GM08714 (cell line): Measurements from ENCODE around the gene RPTOR.

Experiments used
- H3K4me3 ChIP-seq: fragments of 200-500 bp; sonication (Bioruptor generic); 2 replicates; pipeline ENCODE4 v1.5.1; 2014; ENCODE audit warnings: mild to moderate bottlenecking, low read length, inconsistent platforms
- ZNF274 ChIP-seq: IDR thresholded peaks from 2 replicates; pipeline ENCODE4 v1.6.1; 2012; ENCODE audit warnings: mild to moderate bottlenecking, low read depth, low read length

RPTOR gene

GRCh38 chr17:80819422-80820164 is 275.0 kb downstream of the RPTOR start:
- H3K4me3 ChIP-seq: no peak overlapping the region
- TF ChIP-seq ZNF274: no peak

- no peak overlapping the region for H3K4me3 ChIP-seq
- TF ChIP-seq ZNF274: no peak
Observed at GRCh38 chr17:80820331-80820730, 275.7 kb downstream of the RPTOR start.

- H3K4me3 ChIP-seq: no peak overlapping the region
- TF ChIP-seq ZNF274: no peak
Observed at GRCh38 chr17:80821546-80821945, 276.9 kb downstream of the RPTOR start.

GRCh38 chr17:80822021-80822699 is 277.5 kb downstream of the RPTOR start:
- TF ChIP-seq ZNF274: no peak
- H3K4me3 ChIP-seq: no peak overlapping the region

GRCh38 chr17:80822700-80823410 is 278.2 kb downstream of the RPTOR start:
- no peak overlapping the region for H3K4me3 ChIP-seq
- no peak for TF ChIP-seq ZNF274

DNA sequence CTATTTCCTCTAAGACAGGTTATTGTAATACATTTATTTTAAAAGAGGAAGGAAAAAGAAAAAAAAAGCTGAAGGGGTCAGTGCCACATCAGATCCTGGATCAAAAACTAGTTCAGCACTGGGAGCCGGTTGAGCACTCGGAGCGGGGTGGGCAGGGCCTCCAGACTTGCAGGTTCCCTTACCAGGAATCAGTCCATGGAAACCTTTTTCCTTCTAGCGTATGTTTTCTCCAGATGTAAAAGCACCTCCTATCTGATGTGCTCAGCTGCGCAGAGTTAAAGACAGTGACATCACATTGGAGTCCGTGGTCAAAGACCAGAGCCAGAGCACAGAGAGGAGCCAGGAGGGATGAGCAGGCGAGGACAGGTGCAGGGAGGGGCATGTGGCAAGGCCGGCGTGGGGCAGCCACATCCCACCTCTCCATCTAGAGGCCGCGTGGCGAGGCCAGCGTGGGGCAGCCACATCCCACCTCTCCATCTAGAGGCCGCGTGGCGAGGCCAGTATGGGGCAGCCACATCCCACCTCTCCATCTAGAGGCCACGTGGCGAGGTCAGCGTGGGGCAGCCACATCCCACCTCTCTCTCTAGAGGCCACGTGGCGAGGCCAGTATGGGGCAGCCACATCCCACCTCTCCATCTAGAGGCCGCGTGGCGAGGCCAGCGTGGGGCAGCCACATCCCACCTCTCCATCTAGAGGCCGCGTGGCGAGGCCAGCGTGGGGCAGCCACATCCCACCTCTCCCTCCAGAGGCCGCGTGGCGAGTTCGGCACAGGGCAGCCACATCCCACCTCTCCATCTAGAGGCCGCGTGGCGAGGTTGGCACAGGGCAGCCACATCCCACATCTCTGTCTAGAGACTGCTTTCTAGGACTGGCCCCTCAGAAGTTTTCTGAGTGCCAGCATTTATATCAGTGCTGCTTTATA is 280.2 kb downstream of the RPTOR start:
- H3K4me3 ChIP-seq: no peak overlapping the region
- no peak for TF ChIP-seq ZNF274

GRCh38 chr17:80825471-80826345 is 281.1 kb downstream of the RPTOR start:
- TF ChIP-seq ZNF274: no peak
- no peak overlapping the region for H3K4me3 ChIP-seq

- no peak overlapping the region for H3K4me3 ChIP-seq
- TF ChIP-seq ZNF274: no peak
Observed at GRCh38 chr17:80826346-80826954, 281.8 kb downstream of the RPTOR start.

- TF ChIP-seq ZNF274: no peak
- H3K4me3 ChIP-seq: no peak overlapping the region
Observed at GRCh38 chr17:80826955-80827645, 282.5 kb downstream of the RPTOR start.

- H3K4me3 ChIP-seq: no peak overlapping the region
- no peak for TF ChIP-seq ZNF274
Observed at GRCh38 chr17:80827646-80828643, 283.3 kb downstream of the RPTOR start.
